IMR-90 (cell line): Measurements from ENCODE around the gene PARVB.

ENCODE experiments used
- CEBPB ChIP-seq: IDR thresholded peaks from 2 replicates; pipeline ENCODE4 v1.6.1; 2012; ENCODE audit warnings: low read depth, low read length, improper control_type of control experiment
- CHD1 ChIP-seq: IDR thresholded peaks from 2 replicates; pipeline ENCODE4 v1.6.1; 2012; ENCODE audit warnings: low read depth, low read length, improper control_type of control experiment
- MXI1 ChIP-seq: IDR thresholded peaks from 2 replicates; pipeline ENCODE4 v1.6.1; 2012; ENCODE audit warnings: low read depth, mild to moderate bottlenecking, low read length, moderate library complexity, borderline replicate concordance
- POLR2A ChIP-seq: IDR thresholded peaks from 2 replicates; pipeline ENCODE4 v1.6.1; 2012; ENCODE audit warnings: mild to moderate bottlenecking, low read depth, low read length
- RAD21 ChIP-seq: IDR thresholded peaks from 2 replicates; pipeline ENCODE4 v1.6.1; 2012; ENCODE audit warnings: low read length, improper control_type of control experiment
- RCOR1 ChIP-seq: IDR thresholded peaks from 2 replicates; pipeline ENCODE4 v1.6.1; 2012; ENCODE audit warnings: mild to moderate bottlenecking, low read length, improper control_type of control experiment; ENCODE audit not compliant: insufficient replicate concordance
- TF ChIP-seq, protein P1 (sequence below): conservative IDR thresholded peaks from 2 replicates; pipeline ENCODE4 v1.5.1; 2012; ENCODE audit warnings: mild to moderate bottlenecking, low read depth, low read length, improper control_type of control experiment
- TF ChIP-seq, protein P2 (sequence below): fragments of 150-350 bp; IDR thresholded peaks from 2 replicates; pipeline ENCODE4 v1.6.1; 2017; ENCODE audit warnings: mild to moderate bottlenecking, antibody characterized with exemption, low read length, low read depth

DNA sequence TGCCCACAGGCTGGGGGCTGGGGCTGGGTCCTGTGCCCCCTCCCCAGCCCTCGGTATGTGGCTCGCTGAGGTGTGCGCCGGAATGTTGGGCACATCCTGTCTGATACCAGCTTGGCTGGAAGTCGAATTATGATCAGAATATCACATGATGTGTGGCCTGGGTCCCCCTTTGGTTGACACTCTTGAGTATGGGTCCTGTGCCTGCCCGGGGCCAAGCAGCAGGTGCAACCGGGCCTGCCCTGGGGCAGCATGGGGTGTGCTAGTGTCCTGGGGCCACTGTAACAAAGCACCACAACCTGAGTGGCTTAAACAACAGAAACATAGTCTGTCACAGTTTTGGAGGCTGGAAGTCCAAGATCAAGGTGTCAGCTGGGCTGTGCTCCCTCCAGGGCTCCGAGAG, 52.7 kb downstream of the PARVB start:
- TF ChIP-seq, protein P1, sequence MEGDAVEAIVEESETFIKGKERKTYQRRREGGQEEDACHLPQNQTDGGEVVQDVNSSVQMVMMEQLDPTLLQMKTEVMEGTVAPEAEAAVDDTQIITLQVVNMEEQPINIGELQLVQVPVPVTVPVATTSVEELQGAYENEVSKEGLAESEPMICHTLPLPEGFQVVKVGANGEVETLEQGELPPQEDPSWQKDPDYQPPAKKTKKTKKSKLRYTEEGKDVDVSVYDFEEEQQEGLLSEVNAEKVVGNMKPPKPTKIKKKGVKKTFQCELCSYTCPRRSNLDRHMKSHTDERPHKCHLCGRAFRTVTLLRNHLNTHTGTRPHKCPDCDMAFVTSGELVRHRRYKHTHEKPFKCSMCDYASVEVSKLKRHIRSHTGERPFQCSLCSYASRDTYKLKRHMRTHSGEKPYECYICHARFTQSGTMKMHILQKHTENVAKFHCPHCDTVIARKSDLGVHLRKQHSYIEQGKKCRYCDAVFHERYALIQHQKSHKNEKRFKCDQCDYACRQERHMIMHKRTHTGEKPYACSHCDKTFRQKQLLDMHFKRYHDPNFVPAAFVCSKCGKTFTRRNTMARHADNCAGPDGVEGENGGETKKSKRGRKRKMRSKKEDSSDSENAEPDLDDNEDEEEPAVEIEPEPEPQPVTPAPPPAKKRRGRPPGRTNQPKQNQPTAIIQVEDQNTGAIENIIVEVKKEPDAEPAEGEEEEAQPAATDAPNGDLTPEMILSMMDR, result no peak
- TF ChIP-seq POLR2A, result no peak
- TF ChIP-seq, protein P2, sequence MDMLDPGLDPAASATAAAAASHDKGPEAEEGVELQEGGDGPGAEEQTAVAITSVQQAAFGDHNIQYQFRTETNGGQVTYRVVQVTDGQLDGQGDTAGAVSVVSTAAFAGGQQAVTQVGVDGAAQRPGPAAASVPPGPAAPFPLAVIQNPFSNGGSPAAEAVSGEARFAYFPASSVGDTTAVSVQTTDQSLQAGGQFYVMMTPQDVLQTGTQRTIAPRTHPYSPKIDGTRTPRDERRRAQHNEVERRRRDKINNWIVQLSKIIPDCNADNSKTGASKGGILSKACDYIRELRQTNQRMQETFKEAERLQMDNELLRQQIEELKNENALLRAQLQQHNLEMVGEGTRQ, result no peak
- TF ChIP-seq CHD1, result no peak
- TF ChIP-seq RAD21, result no peak
- no peak for TF ChIP-seq MXI1
- no peak for TF ChIP-seq RCOR1
- no peak for TF ChIP-seq CEBPB
